GM13977 (cell line): Measurements from ENCODE around the gene KCNQ1.

Source experiments
- DNase-seq: peaks from one replicate; pipeline ENCODE4 v3.0.0; 2012; ENCODE audit warnings: low spot score
- in situ Hi-C: fragments of 300-500 bp; cut with MboI; formaldehyde crosslinking; loops from one replicate; pipeline ENCODE4 v1.12.0; 2022; ENCODE audit warnings: low sequenced_read_pairs, low pct_unique_long_range_greater_than_20kb, mixed read lengths, inconsistent platforms; ENCODE audit not compliant: unreplicated experiment
- TF ChIP-seq, protein P1 (sequence below): IDR thresholded peaks from 2 replicates; pipeline ENCODE4 v1.5.1; 2012; ENCODE audit warnings: mild to moderate bottlenecking, control low read depth; ENCODE audit not compliant: insufficient read depth; ENCODE audit errors: extremely low read depth, missing control alignments

The KCNQ1 gene

DNA sequence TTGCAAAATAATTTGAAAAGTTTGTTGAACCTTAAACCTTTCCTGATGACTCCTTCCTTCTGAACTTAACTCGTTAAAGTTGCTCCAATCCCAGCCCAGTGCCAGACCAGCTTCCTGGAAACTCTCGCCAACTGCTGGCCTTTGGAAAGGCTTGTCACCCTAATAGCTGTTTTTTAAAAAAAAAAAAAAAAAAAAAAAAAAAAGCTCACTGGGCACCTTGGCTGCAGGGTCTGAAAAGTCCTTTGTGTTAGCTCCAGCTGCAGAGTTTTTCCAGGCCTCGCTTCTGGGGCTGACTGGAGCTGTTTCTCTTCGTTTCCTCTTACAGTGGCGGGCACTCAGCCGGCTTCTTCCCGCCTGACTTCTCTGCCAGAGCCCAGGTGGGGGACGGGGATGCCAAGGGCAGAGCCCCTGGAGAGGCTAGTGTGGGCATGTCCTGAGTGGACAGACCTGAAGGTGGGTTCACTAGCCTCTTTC lies 229.9 kb downstream of the KCNQ1 start:
- DNase-seq: no peak
- TF ChIP-seq, protein P1, sequence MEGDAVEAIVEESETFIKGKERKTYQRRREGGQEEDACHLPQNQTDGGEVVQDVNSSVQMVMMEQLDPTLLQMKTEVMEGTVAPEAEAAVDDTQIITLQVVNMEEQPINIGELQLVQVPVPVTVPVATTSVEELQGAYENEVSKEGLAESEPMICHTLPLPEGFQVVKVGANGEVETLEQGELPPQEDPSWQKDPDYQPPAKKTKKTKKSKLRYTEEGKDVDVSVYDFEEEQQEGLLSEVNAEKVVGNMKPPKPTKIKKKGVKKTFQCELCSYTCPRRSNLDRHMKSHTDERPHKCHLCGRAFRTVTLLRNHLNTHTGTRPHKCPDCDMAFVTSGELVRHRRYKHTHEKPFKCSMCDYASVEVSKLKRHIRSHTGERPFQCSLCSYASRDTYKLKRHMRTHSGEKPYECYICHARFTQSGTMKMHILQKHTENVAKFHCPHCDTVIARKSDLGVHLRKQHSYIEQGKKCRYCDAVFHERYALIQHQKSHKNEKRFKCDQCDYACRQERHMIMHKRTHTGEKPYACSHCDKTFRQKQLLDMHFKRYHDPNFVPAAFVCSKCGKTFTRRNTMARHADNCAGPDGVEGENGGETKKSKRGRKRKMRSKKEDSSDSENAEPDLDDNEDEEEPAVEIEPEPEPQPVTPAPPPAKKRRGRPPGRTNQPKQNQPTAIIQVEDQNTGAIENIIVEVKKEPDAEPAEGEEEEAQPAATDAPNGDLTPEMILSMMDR: no peak
- in situ Hi-C loops: no loop called here

DNA sequence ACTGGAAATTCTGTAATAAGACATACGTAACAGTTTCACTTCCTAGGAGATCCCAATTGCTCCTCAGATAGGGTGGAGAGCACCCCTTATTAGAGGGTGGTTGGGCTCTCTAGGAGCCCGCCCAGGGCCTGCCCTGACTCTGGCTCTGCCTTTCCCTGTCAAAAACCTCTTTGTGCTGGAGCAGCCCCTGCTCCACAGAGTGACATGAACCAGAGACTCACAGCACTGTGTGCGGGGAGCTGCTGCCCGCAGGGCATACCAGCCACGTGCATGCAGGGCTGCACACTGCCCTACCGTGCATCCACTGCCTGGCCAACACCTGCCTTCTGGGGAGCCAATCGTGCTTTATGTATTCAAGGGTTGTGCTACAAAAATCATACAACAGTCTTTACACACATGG lies 230.7 kb downstream of the KCNQ1 start:
- DNase-seq: no peak
- TF ChIP-seq, protein P1: no peak
- in situ Hi-C loops: no loop called here

DNA sequence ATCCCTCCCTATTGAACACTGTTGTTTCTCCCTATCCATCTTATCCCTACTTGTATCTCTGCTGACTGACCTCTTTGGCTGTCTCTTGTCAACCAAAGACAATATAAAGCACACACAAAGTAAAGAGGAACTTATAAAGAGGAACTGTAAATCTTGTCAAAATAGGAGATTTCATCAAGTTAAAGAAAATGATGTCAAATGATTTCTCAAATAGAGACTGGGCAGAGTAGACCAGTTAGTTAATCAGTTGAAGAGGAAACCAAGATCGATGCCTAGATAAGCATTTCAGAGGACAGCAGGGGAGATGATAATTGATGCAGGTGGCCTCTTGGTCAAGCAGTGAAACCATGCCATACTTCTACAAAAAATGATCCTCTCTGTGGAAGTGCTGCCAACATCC lies 232.3 kb downstream of the KCNQ1 start:
- TF ChIP-seq, protein P1: no peak
- in situ Hi-C loops: no loop called here
- no peak for DNase-seq

DNA sequence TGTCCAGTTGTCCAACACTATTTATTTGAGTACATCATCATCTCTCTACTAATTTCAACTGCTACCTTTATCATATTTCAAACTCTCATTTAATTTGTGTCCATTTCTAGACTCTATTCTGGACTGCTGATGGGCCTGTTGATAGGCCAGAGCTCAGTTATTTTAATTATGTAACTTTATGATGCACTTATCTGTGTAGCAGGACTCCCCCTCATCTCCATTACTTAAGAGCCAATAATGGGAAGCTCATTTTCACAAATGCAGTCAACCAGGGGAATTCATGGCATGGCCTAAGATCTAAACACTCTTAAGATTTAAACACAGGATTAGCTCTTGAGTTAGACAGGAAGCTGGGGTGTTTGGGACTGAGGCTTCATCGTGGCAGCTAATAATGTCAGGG lies 233.6 kb downstream of the KCNQ1 start:
- TF ChIP-seq, protein P1: no peak
- DNase-seq: no peak
- in situ Hi-C loops: no loop called here

DNA sequence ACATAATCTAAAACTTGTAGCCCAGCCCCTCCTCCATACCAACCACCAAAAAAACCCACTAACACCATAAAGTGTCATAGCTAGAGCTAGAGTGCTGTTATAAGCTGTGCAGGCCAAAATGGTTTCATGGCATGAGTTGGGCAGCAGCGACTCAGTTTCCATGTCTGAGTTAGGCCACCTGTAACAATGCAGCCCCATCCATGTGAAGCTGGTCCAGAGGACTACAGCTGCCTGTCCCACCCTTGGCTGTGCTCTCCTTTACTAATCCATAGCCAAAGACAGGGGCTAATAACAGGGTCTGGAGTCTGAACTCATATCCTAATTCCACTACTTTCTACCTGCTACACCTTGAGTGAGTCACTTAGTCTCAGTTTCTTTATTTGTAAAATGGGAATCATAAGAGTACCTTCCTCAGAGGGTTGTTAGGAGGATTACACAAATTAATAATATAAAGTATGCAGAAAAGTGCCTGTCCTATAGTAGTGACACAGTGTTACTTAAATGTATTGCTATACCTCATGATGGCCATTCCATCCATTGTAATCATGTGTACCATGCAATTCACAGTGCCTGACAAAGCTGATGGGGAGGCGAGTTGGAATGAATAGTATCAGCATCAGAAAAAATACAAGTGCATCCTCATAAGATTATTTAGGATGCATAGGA lies 234.3 kb downstream of the KCNQ1 start:
- TF ChIP-seq, protein P1: no peak
- in situ Hi-C loops: no loop called here
- no peak for DNase-seq

DNA sequence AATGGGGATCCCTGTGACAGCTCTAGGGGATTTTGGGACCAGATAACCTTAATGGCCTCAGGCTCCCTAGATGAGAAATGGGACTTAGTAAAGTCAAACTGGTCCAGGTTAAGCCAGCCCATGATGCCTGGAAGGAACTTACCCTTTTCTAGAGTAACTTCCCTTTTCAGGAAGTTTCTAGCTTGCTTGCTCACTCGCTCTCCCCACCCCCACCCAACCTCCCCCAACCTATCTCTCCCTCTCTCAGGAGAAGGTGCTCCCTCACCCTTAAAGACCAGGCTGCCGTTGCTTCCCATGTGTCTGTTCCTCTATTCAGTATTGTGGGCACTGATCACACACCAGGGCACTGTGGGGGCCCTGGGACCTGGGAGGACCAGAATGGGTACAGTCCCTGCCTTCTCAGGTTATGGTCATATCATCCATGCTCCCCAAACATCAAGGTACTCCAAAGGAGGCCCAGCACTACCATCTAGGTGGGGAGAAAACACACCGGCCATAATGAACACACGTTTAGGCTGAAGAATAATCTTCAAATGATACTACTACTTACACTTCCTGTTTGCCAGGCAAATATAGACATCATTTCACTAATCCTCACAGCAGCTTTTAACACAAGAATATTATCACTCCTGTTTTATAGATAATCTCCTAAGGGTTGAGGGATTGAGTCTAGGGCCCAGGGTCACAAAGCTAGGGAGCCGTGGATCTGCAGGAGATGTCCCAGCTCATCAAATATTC lies 236.8 kb downstream of the KCNQ1 start:
- in situ Hi-C loops: no loop called here
- DNase-seq: no peak
- TF ChIP-seq, protein P1: no peak
